Caco-2 (cell line): Measurements from ENCODE around the gene PLEKHA3. TPM values are rescaled to one million over a fixed set of nuclear protein-coding genes. Genes with fewer than 3 reads are reported as not detected.
A peak's percentile ranks its signal among the peaks of the same experiment; 100 is the strongest.
"Not testable (repeated sequence)": the region's sequence is repeated elsewhere in the genome, so short reads cannot be mapped to it uniquely, and the experiment has no call there.

Experiments
- BruUV-seq: library from RNA; stranded (reverse); fragments of 400-500 nt; replicated peaks from 2 replicates; lab custom pipeline; 2021; lab: Mats Ljungman, UMichigan
- CTCF ChIA-PET: fragments of 300-600 bp; sonication (Branson Sonifier 250); formaldehyde crosslinking; loops from one replicate; lab custom pipeline; 2022; ENCODE audit warnings: antibody characterized with exemption; lab: Charles Lee
- POLR2A ChIA-PET: fragments of 300-600 bp; sonication (Branson Sonifier 250); formaldehyde crosslinking; loops from one replicate; lab custom pipeline; 2022; ENCODE audit warnings: antibody characterized with exemption; lab: Charles Lee
- DNase-seq, 2 experiments: peaks; one replicate each; pipeline versions ENCODE4 v3.0.0 to v3.0.0-alpha.2; 2020 to 2022
- H3K27me3 ChIP-seq: replicated peaks from 2 replicates; pipeline ENCODE4 v1.6.0; 2011; ENCODE audit warnings: low read length; ENCODE audit not compliant: control insufficient read depth, insufficient read depth
- H3K36me3 ChIP-seq: 2 replicates; pipeline ENCODE4 v1.5.1; 2011; ENCODE audit warnings: low read length; ENCODE audit not compliant: control insufficient read depth, insufficient read depth
- H3K4me1 ChIP-seq: fragments of 250-450 bp; sonication (Bioruptor Pico); 2 replicates; pipeline ENCODE4 v1.5.1; 2020; ENCODE audit warnings: mild to moderate bottlenecking
- H3K4me3 ChIP-seq: 2 replicates; pipeline ENCODE4 v1.5.1; 2011; ENCODE audit warnings: low read depth, mild to moderate bottlenecking, control low read depth, low read length
- H3K9me3 ChIP-seq: fragments of 250-450 bp; sonication (Bioruptor Pico); 2 replicates; pipeline ENCODE4 v1.5.1; 2020; ENCODE audit warnings: mild to moderate bottlenecking, moderate library complexity
- H3K27ac Mint-ChIP-seq: one replicate; pipeline ENCODE4 v1.8.0; 2022; ENCODE audit warnings: mixed read lengths; ENCODE audit not compliant: unreplicated experiment
- H3K27me3 Mint-ChIP-seq: one replicate; pipeline ENCODE4 v1.8.0; 2022; ENCODE audit warnings: mixed read lengths; ENCODE audit not compliant: insufficient read depth, unreplicated experiment
- H3K36me3 Mint-ChIP-seq: one replicate; pipeline ENCODE4 v1.8.0; 2022; ENCODE audit warnings: mild to moderate bottlenecking, mixed read lengths; ENCODE audit not compliant: insufficient read depth, unreplicated experiment
- H3K4me1 Mint-ChIP-seq: one replicate; pipeline ENCODE4 v1.8.0; 2022; ENCODE audit warnings: low read depth, mixed read lengths; ENCODE audit not compliant: unreplicated experiment
- H3K4me3 Mint-ChIP-seq: one replicate; pipeline ENCODE4 v1.8.0; 2022; ENCODE audit warnings: mild to moderate bottlenecking, moderate library complexity, mixed read lengths; ENCODE audit not compliant: unreplicated experiment
- H3K9me3 Mint-ChIP-seq: one replicate; pipeline ENCODE4 v1.8.0; 2022; ENCODE audit warnings: mixed read lengths; ENCODE audit not compliant: unreplicated experiment
- intact Hi-C: fragments of 100-400 bp; cut with micrococcal nuclease; formaldehyde crosslinking; loops from one replicate; pipeline ENCODE4 v1.10.0; 2022; ENCODE audit not compliant: unreplicated experiment
- total RNA-seq: library from RNA; stranded (reverse); gene quantifications from 2 replicates; pipeline ENCODE4 v1.2.3, GENCODE V29; 2022
- TF ChIP-seq, protein P1 (sequence below), 2 experiments: fragments of 200-600 bp in 1 of 2; IDR thresholded peaks; 1 replicate in 1 of 2; 2 replicates in 1 of 2; pipeline versions ENCODE4 v1.5.1 to v1.8.0; 2011 to 2022; ENCODE audit warnings: antibody characterized with exemption in 1 of 2, control low read depth in 1 of 2, inconsistent platforms in 1 of 2, low read depth in 1 of 2, low read length in 1 of 2, mild to moderate bottlenecking in 1 of 2, moderate library complexity in 1 of 2; ENCODE audit not compliant: insufficient read depth in 1 of 2, severe bottlenecking in 1 of 2, unreplicated experiment in 1 of 2

Gene PLEKHA3
- total RNA-seq, 1 experiment from 2014 or later = 18.5 TPM

DNA sequence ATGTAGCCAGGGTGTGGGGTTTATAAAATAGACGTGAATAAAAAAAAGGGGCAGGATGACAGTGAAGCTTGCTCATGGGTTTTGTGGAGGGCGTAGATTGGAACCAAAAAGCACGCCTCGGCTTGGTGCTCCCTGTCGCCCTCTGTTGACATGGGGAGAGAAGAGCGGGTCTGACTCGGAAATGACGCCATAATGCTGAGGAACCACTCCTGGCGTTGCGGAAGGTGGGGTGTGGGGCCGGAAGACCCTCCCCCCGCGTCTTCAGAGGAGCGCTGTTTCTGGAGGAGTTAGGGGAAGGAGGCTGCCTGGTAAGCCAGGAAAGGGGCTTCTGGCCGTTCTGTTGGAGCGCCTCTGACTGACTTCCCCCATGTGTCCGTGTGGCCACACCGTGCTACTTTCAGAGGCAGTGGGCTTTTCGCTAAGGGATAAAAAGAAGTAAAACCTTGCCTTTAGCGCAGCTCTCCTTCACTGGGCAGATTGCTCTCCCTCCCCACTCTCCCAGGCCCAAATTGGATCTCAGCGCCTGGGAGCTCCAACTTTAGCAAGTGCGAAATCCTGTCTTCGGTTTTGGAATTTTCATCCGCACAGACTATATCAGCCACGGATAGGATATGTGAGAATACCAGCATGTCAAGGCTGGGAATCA lies 42.8 kb downstream of the PLEKHA3 start:
- Histone ChIP-seq H3K36me3 (no peaks in the 10 kb centered on the region), H3K4me1 (0 out of 2 replicates have a peak, but pooled peaks cover 2% of the 10 kb centered on the region), H3K27me3 (no peaks in the 10 kb centered on the region), H3K9me3 (no peaks in the 10 kb centered on the region), H3K4me3 (peak overlapping the region; percentile 66)
- no peaks in the 10 kb centered on the region for H3K27me3 Mint-ChIP-seq
- ChIA-PET POLR2A (interaction anchor here (0.5 to 1.5 kb wide), 2 partner anchors 72 to 288 kb away, joined by 4 to 5 read pairs; partner anchors contain the start of genes PJVK and PRKRA), CTCF (interaction anchor here (0.6 kb wide), 1 partner anchor 41 kb away, joined by 3 read pairs; no protein-coding TSS in a partner anchor)
- TF ChIP-seq, protein P1, sequence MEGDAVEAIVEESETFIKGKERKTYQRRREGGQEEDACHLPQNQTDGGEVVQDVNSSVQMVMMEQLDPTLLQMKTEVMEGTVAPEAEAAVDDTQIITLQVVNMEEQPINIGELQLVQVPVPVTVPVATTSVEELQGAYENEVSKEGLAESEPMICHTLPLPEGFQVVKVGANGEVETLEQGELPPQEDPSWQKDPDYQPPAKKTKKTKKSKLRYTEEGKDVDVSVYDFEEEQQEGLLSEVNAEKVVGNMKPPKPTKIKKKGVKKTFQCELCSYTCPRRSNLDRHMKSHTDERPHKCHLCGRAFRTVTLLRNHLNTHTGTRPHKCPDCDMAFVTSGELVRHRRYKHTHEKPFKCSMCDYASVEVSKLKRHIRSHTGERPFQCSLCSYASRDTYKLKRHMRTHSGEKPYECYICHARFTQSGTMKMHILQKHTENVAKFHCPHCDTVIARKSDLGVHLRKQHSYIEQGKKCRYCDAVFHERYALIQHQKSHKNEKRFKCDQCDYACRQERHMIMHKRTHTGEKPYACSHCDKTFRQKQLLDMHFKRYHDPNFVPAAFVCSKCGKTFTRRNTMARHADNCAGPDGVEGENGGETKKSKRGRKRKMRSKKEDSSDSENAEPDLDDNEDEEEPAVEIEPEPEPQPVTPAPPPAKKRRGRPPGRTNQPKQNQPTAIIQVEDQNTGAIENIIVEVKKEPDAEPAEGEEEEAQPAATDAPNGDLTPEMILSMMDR (IDR thresholded peaks at IDR 0.05; ENCODE audit: insufficient read depth in 1 of 2, low read depth in 1 of 2, low read length in 1 of 2, severe bottlenecking in 1 of 2, unreplicated experiment in 1 of 2) = peak; percentile 77 to 89
- peaks cover 5% of the 10 kb centered on the region for H3K36me3 Mint-ChIP-seq
- H3K4me3 Mint-ChIP-seq = peak overlapping the region; percentile 89
- peak overlapping the region; percentile 87 for H3K27ac Mint-ChIP-seq
- no peaks in the 10 kb centered on the region for H3K9me3 Mint-ChIP-seq
- intact Hi-C loops = loop anchor here (1.0 kb wide), 2 partner anchors 43 to 72 kb away; partner anchors contain the start of genes PJVK, PLEKHA3 and PRKRA
- no peaks in the 10 kb centered on the region for H3K4me1 Mint-ChIP-seq
- DNase-seq = peak; percentile 83 to 87
- BruUV-seq = no TSS peak

DNA sequence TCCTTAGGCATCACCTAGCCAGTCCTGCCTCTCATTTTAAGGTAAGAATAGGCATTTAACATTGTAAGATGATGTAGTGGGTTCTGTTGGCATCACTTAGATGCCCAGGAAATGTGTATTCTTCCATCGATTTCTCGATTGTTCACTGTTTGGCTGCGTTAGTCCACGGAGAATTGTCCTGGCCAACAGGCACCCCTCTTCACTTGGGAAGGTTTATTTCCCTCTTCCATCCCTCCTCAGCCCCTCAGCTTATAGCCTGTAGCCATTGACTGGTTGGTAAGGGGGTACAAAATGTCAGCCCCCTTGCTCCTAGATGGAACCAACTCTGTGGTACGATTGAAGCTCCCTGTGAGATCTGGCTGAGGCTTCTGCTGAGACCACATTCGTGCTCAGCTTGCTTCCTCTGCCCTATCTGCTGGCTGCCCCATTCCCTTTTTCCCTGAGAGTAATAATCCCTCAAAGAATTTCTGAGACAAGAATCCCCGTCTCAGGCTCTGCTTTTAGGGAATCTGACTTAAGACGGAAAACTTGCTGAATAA lies 43.4 kb downstream of the PLEKHA3 start:
- Mint-ChIP-seq H3K9me3 (no peaks in the 10 kb centered on the region), H3K27ac (peak overlapping the region; percentile 87), H3K36me3 (peaks cover 5% of the 10 kb centered on the region), H3K4me3 (peak overlapping the region; percentile 89), H3K27me3 (no peaks in the 10 kb centered on the region), H3K4me1 (no peaks in the 10 kb centered on the region)
- TF ChIP-seq, protein P1 (IDR thresholded peaks at IDR 0.05; ENCODE audit: insufficient read depth in 1 of 2, low read depth in 1 of 2, low read length in 1 of 2, severe bottlenecking in 1 of 2, unreplicated experiment in 1 of 2) = no peak
- no peaks in the 10 kb centered on the region for H3K36me3 ChIP-seq
- ChIA-PET POLR2A (interaction anchor here (1.5 kb wide), 1 partner anchor 72 kb away, joined by 4 read pairs; the partner anchor contains the start of genes PJVK and PRKRA), CTCF (interaction anchor here (0.6 kb wide), 1 partner anchor 34 kb away, joined by 3 read pairs; no protein-coding TSS in a partner anchor)
- no peak for DNase-seq
- intact Hi-C loops = loop anchor here (1.0 kb wide), 2 partner anchors 43 to 72 kb away; partner anchors contain the start of genes PJVK, PLEKHA3 and PRKRA
- no peaks in the 10 kb centered on the region for H3K27me3 ChIP-seq
- H3K4me3 ChIP-seq = peak overlapping the region; percentile 66
- H3K4me1 ChIP-seq = 0 out of 2 replicates have a peak, but pooled peaks cover 2% of the 10 kb centered on the region
- no peaks in the 10 kb centered on the region for H3K9me3 ChIP-seq
- TSS peak; percentile 49 for BruUV-seq

DNA sequence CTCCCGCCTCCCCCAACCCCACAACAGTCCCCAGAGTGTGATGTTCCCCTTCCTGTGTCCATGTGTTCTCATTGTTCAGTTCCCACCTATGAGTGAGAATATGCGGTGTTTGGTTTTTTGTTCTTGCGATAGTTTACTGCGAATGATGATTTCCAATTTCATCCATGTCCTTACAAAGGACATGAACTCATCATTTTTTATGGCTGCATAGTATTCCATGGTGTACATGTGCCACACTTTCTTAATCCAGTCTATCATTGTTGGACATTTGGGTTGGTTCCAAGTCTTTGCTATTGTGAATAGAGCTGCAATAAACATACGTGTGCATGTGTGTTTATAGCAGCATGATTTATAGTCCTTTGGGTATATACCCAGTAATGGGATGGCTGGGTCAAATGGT lies 44.8 kb downstream of the PLEKHA3 start:
- H3K27me3 Mint-ChIP-seq, CTCF ChIA-PET, H3K27me3 ChIP-seq, H3K27ac Mint-ChIP-seq, POLR2A ChIA-PET, H3K4me3 ChIP-seq, H3K4me3 Mint-ChIP-seq, H3K36me3 ChIP-seq, H3K9me3 ChIP-seq, H3K36me3 Mint-ChIP-seq, BruUV-seq, DNase-seq, intact Hi-C loops, H3K4me1 Mint-ChIP-seq, H3K4me1 ChIP-seq, H3K9me3 Mint-ChIP-seq: not testable (repeated sequence)

DNA sequence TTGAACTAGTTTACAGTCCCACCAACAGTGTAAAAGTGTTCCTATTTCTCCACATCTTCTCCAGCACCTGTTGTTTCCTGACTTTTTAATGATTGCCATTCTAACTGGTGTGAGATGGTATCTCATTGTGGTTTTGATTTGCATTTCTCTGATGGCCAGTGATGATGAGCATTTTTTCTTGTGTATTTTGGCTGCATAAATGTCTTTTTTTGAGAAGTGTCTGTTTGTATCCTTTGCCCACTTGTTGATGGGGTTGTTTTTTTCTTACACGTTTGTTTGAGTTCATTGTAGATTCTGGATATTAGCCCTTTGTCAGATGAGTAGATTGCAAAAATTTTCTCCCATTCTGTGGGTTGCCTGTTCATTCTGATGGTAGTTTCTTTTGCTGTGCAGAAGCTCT lies 45.2 kb downstream of the PLEKHA3 start:
- H3K9me3 Mint-ChIP-seq, H3K4me3 Mint-ChIP-seq: not testable (repeated sequence)

More for the DNA sequence above, 45.2 kb downstream of the PLEKHA3 start:
- H3K4me1 ChIP-seq, H3K27me3 Mint-ChIP-seq, H3K4me1 Mint-ChIP-seq, BruUV-seq, H3K9me3 ChIP-seq, H3K27ac Mint-ChIP-seq, H3K27me3 ChIP-seq, CTCF ChIA-PET, H3K4me3 ChIP-seq, H3K36me3 Mint-ChIP-seq, H3K36me3 ChIP-seq, POLR2A ChIA-PET, intact Hi-C loops, DNase-seq: not testable (repeated sequence)
